GM19452 (cell line): ENCODE measurements around the gene PERM1.
"Not testable (repeated sequence)": the region's sequence is repeated elsewhere in the genome, so short reads cannot be mapped to it uniquely, and the experiment has no call there.

Experiments used
- ATAC-seq: cut with Tn5 transposase; IDR thresholded peaks from one replicate; pipeline ENCODE4 v1.9.1; 2021; ENCODE audit not compliant: unreplicated experiment

PERM1 gene

DNA sequence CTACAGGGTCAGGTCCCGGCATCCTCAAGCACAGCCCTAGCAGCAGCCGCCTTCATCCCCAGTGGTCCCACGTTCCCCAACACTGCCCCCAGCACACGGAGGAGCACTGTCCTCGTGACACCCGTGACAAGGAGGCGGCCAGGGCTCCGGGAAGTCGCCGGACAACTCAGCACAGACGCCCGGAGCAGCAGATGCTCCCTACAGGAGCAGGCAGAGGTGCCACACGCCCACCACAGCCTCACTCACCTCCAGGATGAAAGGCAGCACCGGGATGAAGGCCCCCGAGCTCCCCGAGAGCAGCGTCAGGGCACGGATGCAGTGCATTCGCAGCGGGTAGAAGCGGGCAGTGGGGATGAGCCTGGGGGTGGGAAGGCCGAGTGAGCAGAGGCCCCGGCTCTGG lies 31.0 kb downstream of the PERM1 start:
- ATAC-seq = no peak

GRCh38 chr1:950268-950667 lies 31.6 kb downstream of the PERM1 start:
- ATAC-seq = no peak

DNA sequence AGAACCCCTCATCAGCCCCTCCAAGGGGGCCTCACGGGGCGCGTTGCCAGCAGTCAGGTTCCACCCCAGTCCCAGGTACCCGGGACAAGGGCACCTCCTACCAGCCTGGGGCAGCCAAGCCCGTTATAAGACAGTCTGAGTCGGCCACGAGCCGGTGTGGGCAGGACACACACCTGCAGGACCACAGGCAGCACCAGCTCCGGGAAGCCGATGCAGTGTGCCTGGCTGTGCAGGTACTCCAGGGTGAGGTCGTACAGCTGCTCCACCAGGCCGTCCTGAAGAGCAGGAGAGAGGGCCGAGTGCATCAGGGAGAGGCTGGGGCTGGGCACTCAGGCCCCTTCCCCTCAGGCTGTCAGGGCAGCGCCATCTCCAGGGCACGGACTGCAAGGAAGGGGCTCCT lies 33.9 kb downstream of the PERM1 start:
- ATAC-seq = no peak

- not testable (repeated sequence) for ATAC-seq
These were observed 35.1 kb downstream of the PERM1 start for GRCh38 chr1:946811-947210.

DNA sequence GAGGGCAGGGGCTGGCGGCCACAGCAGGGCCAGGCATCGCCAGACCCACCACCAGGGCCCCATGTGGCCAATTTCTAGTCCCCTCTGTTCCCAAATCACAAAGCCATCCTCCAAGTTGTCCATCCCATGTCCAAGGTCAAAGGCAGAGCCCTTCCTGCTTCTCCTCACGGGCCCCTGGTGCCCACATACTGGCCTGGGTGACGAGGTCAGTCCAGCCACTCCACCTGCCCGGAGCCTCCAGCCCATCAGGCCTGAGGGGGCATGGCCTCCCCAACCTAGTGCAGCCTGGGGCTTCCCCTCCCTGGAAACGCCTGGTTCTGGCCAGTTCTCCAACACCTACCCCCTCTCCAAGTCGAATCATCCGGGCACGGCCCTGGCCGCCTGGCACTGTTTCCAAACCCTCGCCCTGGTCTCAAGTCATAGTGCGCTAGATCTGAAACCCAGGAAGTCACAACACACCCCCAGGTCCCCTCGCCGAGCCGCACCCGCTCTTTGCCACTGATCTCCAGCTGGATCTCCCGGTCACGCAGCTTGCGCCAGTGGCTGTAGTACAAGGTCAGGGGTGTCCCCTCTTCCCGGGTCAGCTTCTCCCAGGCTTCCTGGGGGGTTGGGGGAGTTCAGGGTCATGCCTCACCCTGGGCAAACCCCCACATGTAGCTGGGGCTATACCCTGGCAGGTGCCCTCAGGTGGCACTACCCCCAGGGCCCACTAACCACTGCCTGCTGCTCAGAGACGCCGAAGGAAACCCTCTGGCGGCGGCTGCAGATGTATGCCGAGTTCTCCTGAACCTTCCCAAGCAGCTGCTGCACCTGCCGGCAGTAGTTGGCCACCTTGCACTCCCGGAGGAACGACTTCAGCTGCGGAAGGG lies 36.0 kb downstream of the PERM1 start:
- ATAC-seq = no peak

DNA sequence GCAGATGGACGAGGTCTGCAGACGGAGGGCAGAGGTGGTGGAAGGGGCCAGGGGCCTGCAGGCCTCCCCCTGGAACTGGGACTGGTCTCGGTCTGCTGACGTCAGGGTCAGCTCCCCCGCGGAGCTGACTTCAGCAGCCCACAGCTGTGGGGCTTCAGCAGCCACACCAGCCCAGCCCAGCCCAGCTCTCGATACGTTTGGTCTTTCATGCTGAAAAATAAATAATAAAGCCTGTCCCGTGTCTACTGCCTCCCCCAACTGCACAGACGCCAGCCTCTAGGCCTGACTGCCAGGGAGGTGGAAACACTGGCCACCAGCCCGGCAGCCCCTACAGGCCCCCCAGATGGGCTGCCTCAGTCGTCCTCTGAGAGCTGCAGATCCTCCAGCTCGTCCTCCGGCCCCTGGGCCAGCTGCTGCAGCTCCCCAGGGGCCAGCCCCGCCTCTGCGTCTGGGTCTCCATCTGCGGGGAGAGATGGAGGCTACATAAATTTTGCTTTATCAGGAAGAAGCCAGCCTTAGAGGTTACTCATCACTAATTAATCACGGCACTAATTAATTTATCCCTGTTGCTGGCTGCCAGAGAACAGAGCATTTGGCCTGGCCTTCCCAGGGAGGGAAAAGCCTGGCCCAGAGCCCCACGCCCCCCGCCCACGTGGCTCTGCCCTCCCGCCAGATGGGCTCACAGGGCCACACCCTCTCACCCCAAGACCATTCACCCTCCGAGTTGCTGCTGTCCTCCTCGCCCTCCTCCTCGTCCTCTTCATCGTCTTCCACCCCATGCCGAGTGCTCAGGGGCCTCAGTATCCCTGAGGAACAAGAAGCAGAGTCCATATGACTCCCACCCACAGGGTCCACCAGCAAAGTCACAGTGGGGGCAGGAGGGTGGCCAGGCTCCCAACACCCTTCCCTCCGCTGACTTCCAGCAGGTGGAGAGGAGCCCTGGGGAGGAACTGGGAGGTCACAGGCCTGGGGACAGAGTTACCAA lies 37.3 kb downstream of the PERM1 start:
- no peak for ATAC-seq

- ATAC-seq = no peak
These were observed 38.1 kb downstream of the PERM1 start for GRCh38 chr1:943545-944340.

DNA sequence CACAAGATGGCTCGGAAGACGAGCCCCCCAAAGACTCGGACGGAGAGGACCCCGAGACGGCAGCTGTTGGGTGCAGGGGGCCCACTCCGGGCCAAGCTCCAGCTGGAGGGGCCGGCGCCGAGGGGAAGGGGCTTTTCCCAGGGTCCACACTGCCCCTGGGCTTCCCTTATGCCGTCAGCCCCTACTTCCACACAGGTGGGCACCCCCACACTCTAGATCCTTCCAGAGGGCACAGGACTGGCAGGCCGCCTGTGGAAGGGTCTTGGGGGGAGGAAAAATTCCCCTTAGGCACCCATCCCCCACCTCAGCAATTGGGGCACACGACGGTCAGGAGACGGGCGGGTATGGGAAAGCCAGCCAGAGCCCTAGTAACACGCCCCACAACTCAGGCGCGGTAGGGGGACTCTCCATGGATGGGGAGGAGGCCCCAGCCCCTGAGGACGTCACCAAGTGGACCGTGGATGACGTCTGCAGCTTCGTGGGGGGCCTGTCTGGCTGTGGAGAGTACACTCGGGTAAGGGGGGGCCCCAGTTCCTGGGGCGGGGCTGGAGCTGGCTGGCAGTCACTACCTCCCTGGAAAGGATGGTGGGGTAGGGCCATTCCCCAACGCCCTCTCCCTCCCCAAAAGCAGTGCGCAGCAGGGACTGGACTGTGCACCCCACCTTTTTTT lies 38.9 kb downstream of the PERM1 start:
- ATAC-seq = no peak

DNA sequence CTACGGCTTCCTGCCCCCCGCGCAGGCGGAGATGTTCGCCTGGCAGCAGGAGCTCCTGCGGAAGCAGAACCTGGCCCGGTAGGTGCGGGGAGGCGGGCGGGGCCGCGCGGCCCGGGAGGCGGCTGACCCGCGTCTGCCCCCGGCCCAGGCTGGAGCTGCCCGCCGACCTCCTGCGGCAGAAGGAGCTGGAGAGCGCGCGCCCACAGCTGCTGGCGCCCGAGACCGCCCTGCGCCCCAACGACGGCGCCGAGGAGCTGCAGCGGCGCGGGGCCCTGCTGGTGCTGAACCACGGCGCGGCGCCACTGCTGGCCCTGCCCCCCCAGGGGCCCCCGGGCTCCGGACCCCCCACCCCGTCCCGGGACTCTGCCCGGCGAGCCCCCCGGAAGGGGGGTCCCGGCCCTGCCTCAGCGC lies 39.5 kb downstream of the PERM1 start:
- ATAC-seq = no peak

DNA sequence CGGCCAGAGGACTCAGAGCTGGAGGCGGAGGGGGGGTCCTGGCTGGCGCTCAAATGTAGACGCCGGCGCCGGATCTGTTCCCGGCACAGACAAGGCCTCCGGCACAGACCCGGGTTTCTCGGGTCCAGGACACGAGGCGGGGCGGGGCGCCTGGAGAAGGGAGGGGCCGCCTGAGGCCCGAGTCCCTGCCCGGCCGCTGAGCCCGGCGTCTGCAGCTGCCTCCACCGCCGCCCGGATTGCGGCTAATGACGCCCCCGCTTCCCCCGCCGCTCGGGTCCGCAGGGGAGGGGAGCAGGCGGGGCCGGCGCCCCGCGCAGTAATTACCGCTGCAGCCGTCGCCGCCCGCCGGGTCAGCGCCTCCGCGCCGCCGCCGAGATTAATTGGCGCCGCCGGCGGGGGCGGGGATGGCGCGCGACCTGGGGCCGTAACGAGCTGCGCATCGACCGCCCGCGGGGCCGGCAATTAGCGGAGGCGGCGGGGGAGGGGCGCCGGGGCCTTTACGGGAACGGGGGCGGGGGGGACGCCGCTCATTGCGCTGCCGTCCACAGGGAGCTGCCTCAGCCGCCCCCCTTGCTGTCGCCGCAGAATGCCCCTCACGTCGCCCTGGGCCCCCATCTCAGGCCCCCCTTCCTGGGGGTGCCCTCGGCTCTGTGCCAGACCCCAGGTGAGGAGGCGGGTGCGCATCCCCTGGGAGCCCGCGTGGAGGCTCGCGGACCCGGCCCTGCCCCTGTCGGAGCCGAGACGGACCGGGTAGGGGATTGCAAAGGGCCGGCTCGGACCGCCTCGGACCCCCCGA lies 40.1 kb downstream of the PERM1 start:
- no peak for ATAC-seq

GRCh38 chr1:941015-941587 lies 40.8 kb downstream of the PERM1 start:
- no peak for ATAC-seq

- no peak for ATAC-seq
These were observed 41.5 kb downstream of the PERM1 start for GRCh38 chr1:940107-941014.

- ATAC-seq = no peak
These were observed 42.3 kb downstream of the PERM1 start for GRCh38 chr1:939511-940106.

DNA sequence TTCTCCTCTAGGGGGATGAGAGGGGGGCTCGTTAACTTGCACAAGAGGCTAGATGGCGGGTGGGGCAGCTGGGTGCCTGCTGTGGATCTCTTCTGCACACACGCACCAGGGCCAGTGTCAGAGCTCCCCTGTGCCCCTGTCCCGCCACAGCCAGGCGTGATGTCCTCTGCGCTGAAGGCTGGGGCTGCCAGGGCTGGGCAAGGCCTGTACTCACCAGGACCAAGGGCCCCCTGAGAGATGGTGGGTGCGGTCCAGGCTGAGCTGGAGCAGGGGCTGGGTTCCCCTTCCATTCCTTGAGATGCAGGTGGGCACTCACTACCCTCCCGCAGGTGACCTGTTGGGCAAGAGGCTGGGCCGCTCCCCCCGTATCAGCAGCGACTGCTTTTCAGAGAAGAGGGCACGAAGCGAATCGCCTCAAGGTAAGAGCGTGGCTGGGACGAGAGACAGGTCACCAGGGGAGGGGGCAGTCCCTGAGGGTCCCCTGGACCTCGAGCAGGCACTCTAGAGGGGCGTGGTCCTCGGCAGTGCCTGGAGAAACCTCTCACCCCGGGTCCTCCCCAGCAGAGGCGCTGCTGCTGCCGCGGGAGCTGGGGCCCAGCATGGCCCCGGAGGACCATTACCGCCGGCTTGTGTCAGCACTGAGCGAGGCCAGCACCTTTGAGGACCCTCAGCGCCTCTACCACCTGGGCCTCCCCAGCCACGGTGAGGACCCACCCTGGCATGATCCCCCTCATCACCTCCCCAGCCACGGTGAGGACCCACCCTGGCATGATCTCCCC lies 43.0 kb downstream of the PERM1 start:
- no peak for ATAC-seq

DNA sequence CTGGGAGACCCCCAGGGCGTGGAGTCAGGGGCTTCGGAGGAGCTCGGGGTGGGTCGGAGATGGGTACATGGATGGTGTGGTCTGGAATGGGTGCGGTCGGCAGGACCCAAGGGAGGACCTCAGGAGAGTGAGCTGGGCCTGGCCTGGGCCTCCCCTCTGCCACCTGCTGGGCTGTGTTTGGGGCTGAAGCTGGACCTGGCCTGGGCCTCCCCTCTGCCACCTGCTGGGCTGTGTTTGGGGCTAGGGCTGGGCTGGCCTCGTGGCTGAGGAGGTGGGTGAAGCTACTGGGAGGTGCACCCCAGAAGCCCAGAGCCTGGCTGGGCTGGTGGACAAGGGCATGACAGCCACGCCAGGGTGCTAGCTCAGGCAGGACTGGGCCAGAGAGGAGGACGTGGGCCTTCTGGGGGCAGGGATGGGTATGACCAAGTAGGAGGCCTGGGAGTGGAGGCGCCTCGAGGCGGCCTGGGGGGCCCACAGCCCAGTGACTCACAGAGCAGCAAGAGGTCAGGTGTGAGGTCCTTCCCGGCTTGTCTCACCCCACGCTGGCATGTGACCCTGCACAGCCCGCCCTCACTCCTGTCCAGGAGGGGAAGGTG lies 43.7 kb downstream of the PERM1 start:
- no peak for ATAC-seq

DNA sequence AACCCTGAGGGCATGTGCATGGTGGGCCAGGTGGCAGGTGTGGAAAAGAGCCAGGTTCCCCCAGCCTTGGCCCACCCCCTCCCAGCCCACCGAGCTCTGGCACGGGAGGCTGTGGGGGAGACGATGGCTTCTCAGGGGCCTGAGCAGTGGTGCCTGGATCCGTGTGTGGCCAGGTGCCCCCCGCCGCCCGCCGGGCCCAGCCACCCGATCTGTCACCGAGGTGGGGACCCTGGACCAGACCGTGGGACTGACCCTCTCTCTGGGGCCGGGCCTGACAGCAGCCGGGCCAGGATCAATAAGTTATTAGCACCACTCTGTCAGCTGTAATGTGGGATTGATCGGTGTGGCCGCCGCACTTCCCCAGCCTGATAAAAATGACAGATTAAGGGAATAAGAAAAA lies 44.4 kb downstream of the PERM1 start:
- ATAC-seq = no peak
